ENCODE results near the gene RASSF5. TPM values are rescaled to one million over a fixed set of nuclear protein-coding genes. Genes with fewer than 3 reads are reported as not detected.

RASSF5 gene
- total and polyA plus RNA-seq, 10 of the 15 experiments (the other 5 are each of a cell fraction or from before 2014, with no cell fraction given): 14.0 to 89.6 (median 68.9) TPM

GRCh38 chr1:206582537-206582936 lies 75.2 kb downstream of the RASSF5 start:
- in situ Hi-C loops (cut with MboI) (loop anchor here (5.0 kb wide), 2 partner anchors 35 to 95 kb away; no protein-coding TSS in a partner anchor), intact Hi-C loops (cut with micrococcal nuclease; ENCODE audit: unreplicated experiment) (loop anchor here (2.0 kb wide), 1 partner anchor 104 kb away; no protein-coding TSS in a partner anchor)
- ChIA-PET CTCF (interaction anchor here (1.2 to 15.7 kb wide), 20 partner anchors 8 to 330 kb away, joined by 3 to 440 read pairs (median 9); partner anchors contain the start of genes IKBKE and RASSF5), SMC1A (ENCODE audit: uncharacterized antibody, unreplicated experiment) (interaction anchor here (1.3 to 15.4 kb wide), 9 partner anchors 9 to 120 kb away, joined by 4 to 476 read pairs (median 6); partner anchors contain the start of gene IKBKE), POLR2A (interaction anchor here (1.2 to 2.0 kb wide), 3 partner anchors 37 to 86 kb away, joined by 3 to 7 read pairs (median 3); no protein-coding TSS in a partner anchor), RAD21 (ENCODE audit: unreplicated experiment) (interaction anchor here (0.6 to 2.4 kb wide), 11 partner anchors 20 to 199 kb away, joined by 3 to 85 read pairs (median 11); partner anchors contain the start of genes IKBKE and RASSF5)
- DNase-seq (ENCODE audit: low read depth, low spot score) (no peak), ATAC-seq (no peak), FAIRE-seq (no peak)
- H3K36me3 ChIP-seq (ENCODE audit: control insufficient read depth in 2 of 2, insufficient read depth in 2 of 2, low read length in 1 of 2): peaks cover 40 to 55% of the 10 kb centered on the region in 2 experiments
- BruUV-seq (replicated peaks): no TSS peak
- WGBS (ENCODE audit: insufficient coverage, insufficient replicate concordance, low lambda C conversion rate, missing lambda C conversion rate): 66% methylated on average over 5 of the region's 5 CpGs
- H3K4me2 ChIP-seq (ENCODE audit: control insufficient read depth, insufficient read depth): no peak overlapping the region
- H3K27me3 ChIP-seq (replicated peaks in 1 of 2; ENCODE audit: control insufficient read depth in 2 of 2, insufficient read depth in 2 of 2, low read length in 1 of 2): no peaks in the 10 kb centered on the region
- H3K4me1 ChIP-seq (ENCODE audit: control insufficient read depth, insufficient read depth, low read length): peaks cover 39% of the 10 kb centered on the region
- no peaks in the 10 kb centered on the region for H3K9me3 ChIP-seq (replicated peaks; ENCODE audit: control insufficient read depth, insufficient read depth, low read length)
- H3K79me2 ChIP-seq (ENCODE audit: control insufficient read depth, insufficient read depth, low read length): peaks cover 50% of the 10 kb centered on the region
- no peak overlapping the region for H3K27ac ChIP-seq (ENCODE audit: control insufficient read depth, insufficient read depth)
- no peak overlapping the region for H3K4me3 ChIP-seq
- no peak for TF ChIP-seq YY1 (IDR thresholded peaks at IDR 0.05; ENCODE audit: low read depth, low read length)
- TF ChIP-seq RUNX3 (IDR thresholded peaks at IDR 0.05; ENCODE audit: low read length): no peak
- TF ChIP-seq TCF12 (IDR thresholded peaks at IDR 0.05; ENCODE audit: low read depth, low read length): no peak
- no peak for TF ChIP-seq ZBTB11 (CRISPR knock-in tag; IDR thresholded peaks at IDR 0.05)
- H2AFZ ChIP-seq (ENCODE audit: control insufficient read depth, low read depth, low read length): no peak overlapping the region
- peaks cover 4% of the 10 kb centered on the region; the same call in 1 of the 2 replicates for H4K20me1 ChIP-seq (ENCODE audit: control insufficient read depth, insufficient read depth)
- H3K9ac ChIP-seq (ENCODE audit: control insufficient read depth, insufficient read depth, low read length): no peak overlapping the region
